Spleen (tissue), 3 donors: ENCODE data around the gene CPA5.

Experiments
- POLR2A ChIP-seq, 3 donors: fragments of 450-650 bp; IDR thresholded peaks; one replicate each; pipeline ENCODE4 v1.5.1; 2017; ENCODE audit warnings: antibody characterized with exemption in 3 of 3, mild to moderate bottlenecking in 1 of 3
- POLR2AphosphoS5 ChIP-seq, 3 donors: sonication (generic); formaldehyde crosslinking; IDR thresholded peaks; one replicate each; pipeline ENCODE4 v1.5.1; 2017; ENCODE audit warnings: antibody characterized with exemption in 3 of 3

DNA sequence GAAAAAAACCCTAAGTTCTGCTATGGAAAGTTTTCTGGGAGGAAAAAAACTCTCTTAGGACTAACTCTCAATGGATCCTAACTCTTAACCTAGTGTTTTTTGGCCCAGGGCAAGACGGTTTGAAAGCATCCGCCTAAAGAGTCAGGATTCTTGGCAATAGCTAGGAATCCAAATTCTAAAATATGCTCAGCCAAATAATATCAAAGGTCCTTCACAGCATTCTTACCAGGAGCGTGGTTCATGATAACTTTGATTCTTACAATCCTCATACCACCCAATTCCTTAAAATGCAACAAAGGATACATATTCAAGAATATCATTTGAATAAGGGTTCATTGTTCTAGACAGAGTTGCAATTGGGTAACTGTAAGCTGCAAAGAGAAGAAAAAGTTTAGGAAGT, 57.0 kb downstream of the CPA5 start:
- TF ChIP-seq POLR2A (IDR thresholded peaks at IDR 0.05) (no peak), POLR2AphosphoS5 (IDR thresholded peaks at IDR 0.05) (no peak)
